ENCODE results near the gene ADCYAP1. TPM values are rescaled to one million over a fixed set of nuclear protein-coding genes. Genes with fewer than 3 reads are reported as not detected.

Gene ADCYAP1
- total RNA-seq = not detected in 2 replicates

GRCh38 chr18:904218-905090 lies at the start of gene ADCYAP1:
TSS of gene ADCYAP1 (plus strand) at chr18:904871. CDS start at chr18:905387, 516 bp downstream.

Other genes starting within 250 kb of the ADCYAP1 start
- 11.8 and 15.2 TPM in 2 replicates for gene TYMS, start 247.2 kb upstream of the ADCYAP1 start, total RNA-seq
- gene ENOSF1, start 192.2 kb upstream of the ADCYAP1 start, total RNA-seq = 58.6 and 87.3 TPM in 2 replicates
- gene YES1, start 92.6 kb upstream of the ADCYAP1 start, total RNA-seq = 85.0 and 91.3 TPM in 2 replicates

Measured in articular chondrocyte of knee joint (primary cell).